Psoas muscle (tissue), 8 donors: ENCODE results near the gene GJB5. TPM values are rescaled to one million over a fixed set of nuclear protein-coding genes. Genes with fewer than 3 reads are reported as not detected.

Experiments
- ATAC-seq, 4 donors: fragments of 200-7000 bp; cut with Tn5 transposase; one replicate each; pipeline ENCODE4 v1.9.1; 2020; ENCODE audit warnings: moderate library complexity in 3 of 4, mild to moderate bottlenecking in 2 of 4
- DNase-seq, 2 donors: peaks; one replicate each; pipeline ENCODE4 v3.0.0-alpha.2; 2020
- H3K27ac ChIP-seq: fragments of 200-600 bp; one replicate; pipeline ENCODE4 v1.8.0; 2022
- H3K27me3 ChIP-seq, 3 donors: fragments of 200-600 bp in 1 of 3; one replicate each; pipeline versions ENCODE4 v1.6.1 to v1.8.0; 2013 to 2022; ENCODE audit warnings: low read length in 2 of 3, mild to moderate bottlenecking in 2 of 3, moderate library complexity in 1 of 3; ENCODE audit not compliant: insufficient read depth in 3 of 3
- H3K36me3 ChIP-seq, 2 donors: fragments of 200-600 bp in 1 of 2; one replicate each; pipeline versions ENCODE4 v1.6.1 to v1.8.0; 2013 to 2022; ENCODE audit warnings: low read depth in 1 of 2, mild to moderate bottlenecking in 1 of 2, moderate library complexity in 1 of 2; ENCODE audit not compliant: insufficient read depth in 1 of 2
- H3K4me1 ChIP-seq: fragments of 200-600 bp; one replicate; pipeline ENCODE4 v1.8.0; 2022
- H3K4me3 ChIP-seq: fragments of 200-600 bp; one replicate; pipeline ENCODE4 v1.8.0; 2022; ENCODE audit warnings: mild to moderate bottlenecking
- H3K9me3 ChIP-seq: fragments of 200-600 bp; one replicate; pipeline ENCODE4 v1.8.0; 2022
- CTCF ChIP-seq: fragments of 200-600 bp; IDR thresholded peaks from one replicate; pipeline ENCODE4 v1.8.0; 2022; ENCODE audit warnings: antibody characterized with exemption
- WGBS, 3 donors: extraction: QIAGEN DNeasy Blood & Tissue Kit; methylation state at CpG; one replicate each; pipeline versions ENCODE4 v1.1.6 to v1.1.7; 2013; 5-methylcytosine and 5-hydroxymethylcytosine counted together
- intact Hi-C, 2 donors: fragments of 100-400 bp; cut with DNase I; formaldehyde crosslinking; loops; one replicate each; pipeline versions ENCODE4 v1.11.0 to v1.14.2; 2022
- polyA plus RNA-seq, 3 donors: library from polyadenylated mRNA; stranded (reverse); fragments of 200-250 nt; gene quantifications; one replicate each; pipeline ENCODE4 v1.2.3, GENCODE V29; 2013
- total RNA-seq, 4 donors: library from RNA; stranded (reverse); fragmentation: NEBNext Ultra II Directional in 2 of 4; extraction: Animal tissue kit (Norgen Biotek cat#: 25700) in 2 of 4; gene quantifications; one replicate each; pipeline versions ENCODE4 v1.2.1 to v1.2.4, GENCODE V29; 2021 to 2023
- donor health status: healthy with polysubstance abuse.
- donor health status: DM: no; HTN: no; CAD: no; lungs with moderate emphysema.
- donor health status: Bipolar disorder and iron deficiency.
- donor health status: healthy.
- donor health status: DM: yes; HTN: yes; CAD: no.
- donor health status: DM: no; HTN: no; CAD: no.
- donor health status: DM: no; HTN: no; CAD: no.
- donor health status: DM: yes; HTN: yes; CAD: no.

The GJB5 gene
- total and polyA plus RNA-seq, 7 donors = 0.03 TPM; not detected in 6

GRCh38 chr1:34792868-34793727 lies 38.3 kb downstream of the GJB5 start, which contains the start of gene GJA4:
Gene GJA4, plus strand, starts transcription at chr1:34792999. Its CDS starts 1,215 bp downstream, at chr1:34794214.
- WGBS, 3 donors = 9 to 12% (median 11%) methylated on average over 36 to 45 of the region's 45 CpGs
- H3K27ac ChIP-seq = peak within 1 kb of the TSS; percentile 50
- TF ChIP-seq CTCF = no peak

GRCh38 chr1:34794001-34794789 lies 39.3 kb downstream of the GJB5 start:
- intact Hi-C loops = no loop called here
- Histone ChIP-seq H3K9me3 (no peaks in the 10 kb centered on the region), H3K27ac (no peak overlapping the region), H3K4me1 (no peaks in the 10 kb centered on the region), H3K27me3 (peaks cover 0 to 4% (median 0%) of the 10 kb centered on the region in 3 donors), H3K4me3 (peak overlapping the region; percentile 63), H3K36me3 (peaks cover 0 to 39% of the 10 kb centered on the region in 2 donors)
- DNase-seq (no peak), ATAC-seq (no peak)
- WGBS, 3 donors = 75 to 85% (median 83%) methylated on average over 39 to 40 of the region's 40 CpGs
- TF ChIP-seq CTCF = no peak

More at GRCh38 chr1:34792868-34793727, 38.3 kb downstream of the GJB5 start, which contains the start of gene GJA4:
- ATAC-seq (peak in 2 of 4 donors; percentile 34 to 38), DNase-seq (no peak)
- peaks cover 3% of the 10 kb centered on the region for H3K4me1 ChIP-seq
- peaks cover 0 to 36% of the 10 kb centered on the region in 2 donors for H3K36me3 ChIP-seq
- H3K27me3 ChIP-seq = peaks cover 0 to 4% (median 0%) of the 10 kb centered on the region in 3 donors
- peak within 1 kb of the TSS; percentile 63 for H3K4me3 ChIP-seq
- no peaks in the 10 kb centered on the region for H3K9me3 ChIP-seq
- intact Hi-C loops = no loop called here

- H3K4me1 ChIP-seq = no peaks in the 10 kb centered on the region
- ATAC-seq = no peak
- no peaks in the 10 kb centered on the region for H3K9me3 ChIP-seq
- TF ChIP-seq CTCF = no peak
- intact Hi-C loops = no loop called here
- 86 to 88% (median 88%) methylated on average over 12 of the region's 12 CpGs for WGBS, 3 donors
- no peak overlapping the region for H3K27ac ChIP-seq
- peaks cover 0 to 39% of the 10 kb centered on the region in 2 donors for H3K36me3 ChIP-seq
- DNase-seq = no peak
- H3K27me3 ChIP-seq = peaks cover 0 to 4% (median 0%) of the 10 kb centered on the region in 3 donors
- peak overlapping the region; percentile 63 for H3K4me3 ChIP-seq
Measured at GRCh38 chr1:34794790-34795180, 39.9 kb downstream of the GJB5 start.

- no peak for ATAC-seq
- H3K4me3 ChIP-seq = peak overlapping the region; percentile 63
- peaks cover 0 to 39% of the 10 kb centered on the region in 2 donors for H3K36me3 ChIP-seq
- intact Hi-C loops = no loop called here
- H3K27me3 ChIP-seq = peaks cover 0 to 4% (median 0%) of the 10 kb centered on the region in 3 donors
- no peak for DNase-seq
- no peaks in the 10 kb centered on the region for H3K9me3 ChIP-seq
- H3K4me1 ChIP-seq = no peaks in the 10 kb centered on the region
- WGBS, 3 donors = 74 to 85% (median 78%) methylated on average over 6 of the region's 6 CpGs
- no peak for TF ChIP-seq CTCF
- no peak overlapping the region for H3K27ac ChIP-seq
Measured at GRCh38 chr1:34795916-34796315, 41.1 kb downstream of the GJB5 start.
